AG04449 (cell line): ENCODE measurements around the gene ANKRD62.
"Not testable (repeated sequence)": the region's sequence is repeated elsewhere in the genome, so short reads cannot be mapped to it uniquely, and the experiment has no call there.

Experiments
- CTCF ChIA-PET: fragments of 350-600 bp; formaldehyde crosslinking; extraction: SDS; loops from one replicate; lab custom pipeline; 2021; ENCODE audit warnings: antibody characterized with exemption; lab: Yijun Ruan, JAX
- POLR2A ChIA-PET: fragments of 400-600, 350-600 bp; formaldehyde crosslinking; extraction: SDS; loops from one replicate; lab custom pipeline; 2020; ENCODE audit warnings: antibody characterized with exemption, inconsistent platforms; lab: Yijun Ruan, JAX
- DNase-seq: peaks from one replicate; pipeline ENCODE4 v3.0.0-alpha.2; 2010; ENCODE audit warnings: low read depth, low spot score
- H3K4me3 ChIP-seq: 2 replicates; pipeline ENCODE4 v1.5.1; 2011; ENCODE audit warnings: low read depth, mild to moderate bottlenecking, control low read depth, low read length
- TF ChIP-seq, protein P1 (sequence below): IDR thresholded peaks from one replicate; pipeline ENCODE4 v1.5.1; 2011; ENCODE audit warnings: mild to moderate bottlenecking, moderate library complexity, low read length, control low read depth, inconsistent platforms; ENCODE audit not compliant: insufficient read depth; ENCODE audit errors: missing control alignments

Gene ANKRD62

DNA sequence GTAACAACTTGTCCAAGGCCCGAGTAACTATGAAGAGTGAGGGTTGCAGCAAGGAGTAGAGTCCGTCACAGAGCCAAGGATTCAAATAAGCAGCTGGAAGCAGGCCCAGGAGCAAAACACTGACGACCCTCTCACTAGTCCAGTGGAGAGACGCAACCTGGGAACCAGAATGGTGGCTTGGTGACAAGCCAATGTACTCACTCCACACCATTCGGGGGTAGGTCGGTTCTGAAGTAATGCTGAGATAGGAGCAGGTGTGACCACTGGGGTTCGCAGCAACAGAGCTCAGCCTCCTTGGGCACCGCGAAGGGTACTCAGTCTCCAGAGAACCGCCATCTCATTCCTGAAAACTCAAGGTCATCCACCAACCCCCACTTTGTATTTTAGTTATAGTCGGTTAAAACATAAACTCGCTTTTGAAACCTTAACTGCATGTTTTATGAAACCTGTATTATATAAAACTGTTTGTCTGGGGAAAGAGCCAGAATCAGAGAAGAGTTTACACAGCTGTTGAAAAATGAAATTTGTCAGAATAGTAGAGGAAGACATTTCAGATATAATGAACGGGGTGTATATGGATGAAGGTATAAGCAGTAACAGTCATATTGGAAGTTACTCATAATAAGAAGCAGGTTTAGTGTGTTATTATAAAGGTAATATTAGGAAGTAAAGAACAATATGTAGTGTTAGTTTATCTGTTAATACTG, 8.6 kb downstream of the ANKRD62 start:
- DNase-seq = no peak
- H3K4me3 ChIP-seq = no peak overlapping the region
- TF ChIP-seq, protein P1, sequence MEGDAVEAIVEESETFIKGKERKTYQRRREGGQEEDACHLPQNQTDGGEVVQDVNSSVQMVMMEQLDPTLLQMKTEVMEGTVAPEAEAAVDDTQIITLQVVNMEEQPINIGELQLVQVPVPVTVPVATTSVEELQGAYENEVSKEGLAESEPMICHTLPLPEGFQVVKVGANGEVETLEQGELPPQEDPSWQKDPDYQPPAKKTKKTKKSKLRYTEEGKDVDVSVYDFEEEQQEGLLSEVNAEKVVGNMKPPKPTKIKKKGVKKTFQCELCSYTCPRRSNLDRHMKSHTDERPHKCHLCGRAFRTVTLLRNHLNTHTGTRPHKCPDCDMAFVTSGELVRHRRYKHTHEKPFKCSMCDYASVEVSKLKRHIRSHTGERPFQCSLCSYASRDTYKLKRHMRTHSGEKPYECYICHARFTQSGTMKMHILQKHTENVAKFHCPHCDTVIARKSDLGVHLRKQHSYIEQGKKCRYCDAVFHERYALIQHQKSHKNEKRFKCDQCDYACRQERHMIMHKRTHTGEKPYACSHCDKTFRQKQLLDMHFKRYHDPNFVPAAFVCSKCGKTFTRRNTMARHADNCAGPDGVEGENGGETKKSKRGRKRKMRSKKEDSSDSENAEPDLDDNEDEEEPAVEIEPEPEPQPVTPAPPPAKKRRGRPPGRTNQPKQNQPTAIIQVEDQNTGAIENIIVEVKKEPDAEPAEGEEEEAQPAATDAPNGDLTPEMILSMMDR = no peak
- CTCF ChIA-PET = interaction anchor here (0.7 to 1.4 kb wide), 3 partner anchors 63 to 1228 kb away, joined by 3 read pairs; no protein-coding TSS in a partner anchor
- POLR2A ChIA-PET = no interaction called here

DNA sequence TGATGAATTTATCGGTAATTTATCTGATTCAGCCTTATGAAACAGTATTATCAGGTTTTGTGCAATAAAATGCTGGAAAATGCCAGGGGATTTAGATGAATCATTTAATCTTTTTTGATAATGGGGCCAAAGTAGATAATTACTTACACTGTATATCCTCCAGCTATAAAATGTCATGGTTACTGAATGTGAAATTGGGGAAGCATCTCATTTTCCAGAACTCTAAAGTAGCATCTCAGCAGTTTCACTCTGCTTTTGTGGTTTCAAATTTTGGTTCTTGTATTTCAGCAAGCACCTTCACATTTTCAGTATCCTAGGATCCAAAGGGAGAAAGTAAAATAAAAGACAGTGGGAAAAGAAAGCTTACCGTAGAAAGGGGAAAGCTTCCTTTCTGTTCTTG, 12.8 kb downstream of the ANKRD62 start:
- POLR2A ChIA-PET = no interaction called here
- CTCF ChIA-PET = no interaction called here
- H3K4me3 ChIP-seq = no peak overlapping the region
- DNase-seq = no peak
- TF ChIP-seq, protein P1 = no peak

- CTCF ChIA-PET = interaction anchor here (1.2 kb wide), 1 partner anchor 13 kb away, joined by 3 read pairs; no protein-coding TSS in a partner anchor
- no peak overlapping the region for H3K4me3 ChIP-seq
- TF ChIP-seq, protein P1 = no peak
- POLR2A ChIA-PET = no interaction called here
- no peak for DNase-seq
Measured at GRCh38 chr18:12109836-12110235, 16.2 kb downstream of the ANKRD62 start.

- CTCF ChIA-PET = no interaction called here
Measured at GRCh38 chr18:12113999-12114646, 20.5 kb downstream of the ANKRD62 start.

GRCh38 chr18:12119358-12119757, 25.7 kb downstream of the ANKRD62 start:
- TF ChIP-seq, protein P1 = no peak
- no peak for DNase-seq
- POLR2A ChIA-PET = no interaction called here
- CTCF ChIA-PET = no interaction called here
- H3K4me3 ChIP-seq = no peak overlapping the region

More at GRCh38 chr18:12113999-12114646, 20.5 kb downstream of the ANKRD62 start:
- POLR2A ChIA-PET = no interaction called here
- H3K4me3 ChIP-seq = no peak overlapping the region
- TF ChIP-seq, protein P1 = no peak
- DNase-seq = no peak

DNA sequence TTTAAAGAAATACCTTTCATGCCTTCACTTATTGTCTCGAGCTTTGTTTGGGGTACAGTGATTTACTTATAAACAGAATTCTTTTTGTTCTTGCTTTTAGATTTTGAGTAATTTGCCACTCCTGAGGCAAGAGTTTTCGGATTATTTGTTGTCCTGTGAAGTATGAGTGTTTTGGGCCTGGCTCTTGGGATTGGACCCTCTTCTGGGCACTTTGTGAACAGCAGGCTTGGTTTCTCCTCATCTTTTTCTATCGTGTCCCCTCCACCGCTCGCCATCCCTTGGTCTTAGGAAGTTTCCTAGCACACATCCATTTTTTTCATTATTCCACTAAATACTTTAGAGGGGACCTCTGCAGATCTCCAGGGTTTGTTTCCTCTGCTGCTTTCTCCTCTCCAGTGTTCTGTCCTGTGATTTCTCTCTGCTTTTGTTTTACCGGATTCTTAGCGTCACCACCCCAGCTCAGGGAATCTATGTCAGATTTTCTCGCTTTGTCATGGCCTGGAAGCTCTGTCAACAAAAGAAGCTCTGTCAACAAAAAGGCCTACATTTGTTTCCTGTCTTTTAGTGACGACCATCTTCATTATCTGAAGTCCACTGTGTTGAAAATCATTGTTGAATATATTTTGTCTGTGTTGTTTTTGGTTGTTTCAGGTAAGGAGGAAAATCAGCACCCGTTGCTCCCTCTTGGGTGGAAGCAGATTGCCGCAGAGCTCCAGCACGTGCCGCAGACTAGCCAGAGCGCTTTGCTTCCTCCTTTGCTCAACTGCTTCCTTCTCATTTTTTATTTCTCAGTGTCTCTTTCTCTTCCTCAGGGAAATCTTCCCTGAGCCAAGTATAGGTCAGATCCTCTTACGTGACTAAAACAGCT, 27.8 kb downstream of the ANKRD62 start:
- TF ChIP-seq, protein P1 = peak; percentile 21
- H3K4me3 ChIP-seq = no peak overlapping the region
- DNase-seq = no peak
- ChIA-PET CTCF (interaction anchor here (1.3 kb wide), 1 partner anchor 12 kb away, joined by 3 read pairs; no protein-coding TSS in a partner anchor), POLR2A (no interaction called here)

DNA sequence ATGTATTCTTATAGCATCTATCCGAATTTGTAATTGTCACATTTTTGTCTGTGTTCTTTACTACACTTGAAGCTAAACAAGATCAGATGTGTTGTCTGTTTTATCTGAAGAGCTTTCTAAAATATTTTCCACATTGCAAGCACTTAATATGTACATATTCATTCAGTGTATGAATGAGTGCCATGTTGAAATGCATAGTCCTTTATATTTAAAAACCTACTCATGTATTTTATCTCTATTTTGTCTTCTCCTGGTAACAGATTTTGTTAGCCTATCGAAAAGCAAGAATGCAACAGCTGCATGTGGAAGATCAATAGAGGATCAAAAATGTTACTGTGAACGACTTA, 28.4 kb downstream of the ANKRD62 start:
- DNase-seq, POLR2A ChIA-PET, H3K4me3 ChIP-seq: not testable (repeated sequence)
- CTCF ChIA-PET = interaction anchor here (1.3 kb wide), 1 partner anchor 13 kb away, joined by 3 read pairs; no protein-coding TSS in a partner anchor

DNA sequence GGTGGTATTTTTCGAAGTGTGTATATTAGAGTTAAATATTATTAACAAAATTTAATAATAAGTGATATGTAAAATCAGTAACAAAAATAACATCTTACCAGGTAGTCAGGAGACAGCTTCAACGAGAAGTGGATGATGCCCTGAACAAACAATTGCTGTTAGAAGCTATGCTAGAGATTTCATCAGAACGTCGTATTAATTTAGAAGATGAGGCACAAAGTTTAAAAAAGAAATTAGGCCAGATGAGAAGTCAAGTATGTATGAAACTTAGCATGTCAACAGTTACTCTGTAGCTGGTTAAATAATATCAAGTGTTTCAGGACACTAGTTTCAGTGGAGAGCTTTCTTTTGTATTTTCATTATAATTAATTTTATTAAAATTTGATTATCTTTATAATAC, 34.0 kb downstream of the ANKRD62 start:
- POLR2A ChIA-PET, CTCF ChIA-PET, DNase-seq, H3K4me3 ChIP-seq: not testable (repeated sequence)

- H3K4me3 ChIP-seq, POLR2A ChIA-PET, DNase-seq, CTCF ChIA-PET: not testable (repeated sequence)
Measured at GRCh38 chr18:12138831-12139230, 45.2 kb downstream of the ANKRD62 start.
